ENCODE results near the gene TMEM144. TPM values are rescaled to one million over a fixed set of nuclear protein-coding genes. Genes with fewer than 3 reads are reported as not detected.

TMEM144 gene
- total and polyA plus RNA-seq, 4 donors, result 5.2 to 18.9 (median 12.2) TPM

DNA sequence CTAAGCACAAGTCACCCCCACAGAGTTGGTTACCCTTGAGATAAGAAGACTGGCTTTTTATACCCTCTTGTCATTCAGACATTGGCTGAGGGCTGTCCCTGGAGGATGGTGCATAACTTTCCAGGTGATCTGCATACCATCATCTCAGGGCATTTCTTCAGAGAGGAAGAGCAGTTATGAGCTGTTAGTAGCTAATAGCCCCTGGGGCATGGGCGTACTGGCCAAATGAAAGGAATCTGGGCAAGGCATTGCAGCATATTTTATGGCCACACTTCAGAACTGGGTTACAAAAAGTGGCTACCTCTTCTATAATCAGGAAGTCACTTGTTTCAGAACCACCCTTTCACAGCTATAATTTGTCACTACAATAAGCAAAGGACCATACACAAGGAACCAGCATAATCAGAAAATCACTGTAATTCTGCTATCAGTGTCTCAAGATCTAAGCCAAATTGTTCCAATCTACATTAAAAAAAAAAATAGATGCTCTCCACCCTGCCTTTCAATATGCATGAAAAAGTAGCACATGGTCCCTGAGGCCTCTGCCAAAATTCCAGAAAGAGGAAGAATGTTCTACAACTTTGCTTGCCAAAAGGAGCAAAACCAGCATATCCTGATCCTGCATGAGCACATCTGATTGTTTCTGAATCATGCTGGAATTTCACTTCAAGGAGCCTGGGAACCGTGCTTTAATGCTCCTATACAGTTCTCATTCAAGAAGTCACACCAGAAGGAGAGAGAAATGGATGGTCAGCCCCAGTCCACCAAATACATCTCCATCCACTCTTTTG is 92.0 kb downstream of the TMEM144 start:
- no peak overlapping the region for H3K27ac ChIP-seq (ENCODE audit: low read depth in 1 of 2, low read length in 2 of 2)
- H3K27me3 ChIP-seq (ENCODE audit: control insufficient read depth in 1 of 2, insufficient read depth in 2 of 2, low read length in 1 of 2), result no peaks in the 10 kb centered on the region
- H3K36me3 ChIP-seq (ENCODE audit: control insufficient read depth in 1 of 2, insufficient read depth in 2 of 2, low read length in 1 of 2), result no peaks in the 10 kb centered on the region
- no peaks in the 10 kb centered on the region for H3K4me1 ChIP-seq (ENCODE audit: control insufficient read depth in 1 of 2, insufficient read depth in 2 of 2, low read length in 2 of 2)
- no peaks in the 10 kb centered on the region for H3K9me3 ChIP-seq (ENCODE audit: control insufficient read depth, low read length)
- DNase-seq (no peak), ATAC-seq (ENCODE audit: low FRiP score) (no peak)
- no peak overlapping the region for H3K4me3 ChIP-seq (ENCODE audit: low read length in 2 of 2)
- intact Hi-C loops (cut with DNase I), result no loop called here
- 54 to 55% methylated on average over 2 of the region's 2 CpGs for WGBS, 2 donors

GRCh38 chr4:158304694-158305093 is 94.4 kb downstream of the TMEM144 start:
- Histone ChIP-seq H3K27me3 (ENCODE audit: control insufficient read depth in 1 of 2, insufficient read depth in 2 of 2, low read length in 1 of 2) (no peaks in the 10 kb centered on the region), H3K9me3 (ENCODE audit: control insufficient read depth, low read length) (no peaks in the 10 kb centered on the region), H3K36me3 (ENCODE audit: control insufficient read depth in 1 of 2, insufficient read depth in 2 of 2, low read length in 1 of 2) (no peaks in the 10 kb centered on the region), H3K27ac (ENCODE audit: low read depth in 1 of 2, low read length in 2 of 2) (no peak overlapping the region), H3K4me3 (ENCODE audit: low read length in 2 of 2) (no peak overlapping the region), H3K4me1 (ENCODE audit: control insufficient read depth in 1 of 2, insufficient read depth in 2 of 2, low read length in 2 of 2) (no peaks in the 10 kb centered on the region)
- intact Hi-C loops (cut with DNase I), result no loop called here
- ATAC-seq (ENCODE audit: low FRiP score) (no peak), DNase-seq (no peak)
- 79 to 84% methylated on average over 1 of the region's 1 CpG for WGBS, 2 donors

Other genes starting within 250 kb of the TMEM144 start
- gene GASK1B, start 37.5 kb upstream of the TMEM144 start, total RNA-seq, result 100 to 1,000 TPM; 116 to 173 TPM
- gene GASK1B, start 37.5 kb upstream of the TMEM144 start, polyA plus RNA-seq, result 10 to 100 TPM; 28.5 to 62.5 TPM

All from aorta (tissue), 5 donors.